K562 (cell line): Measurements from ENCODE around the gene TERT.

Experiments
- CEBPB ChIP-seq: fragments of 450-650 bp; IDR thresholded peaks from 2 replicates; pipeline ENCODE4 v1.6.1; 2016; ENCODE audit warnings: missing genetic modification characterization, missing compliant biosample characterization
- HDAC1 ChIP-seq, 2 experiments: fragments of 450-650 bp; IDR thresholded peaks; 2 replicates each; pipeline ENCODE4 v1.6.1; 2016 to 2017; ENCODE audit warnings: inconsistent platforms in 1 of 2, mild to moderate bottlenecking in 1 of 2, moderate library complexity in 1 of 2
- HNRNPH1 ChIP-seq: fragments of 200-400 bp; formaldehyde crosslinking; optimal IDR thresholded peaks from 2 replicates; pipeline ENCODE3; 2017; ENCODE audit warnings: low read depth, mild to moderate bottlenecking, low read length, moderate library complexity
- MEF2D ChIP-seq: conservative IDR thresholded peaks from 2 replicates; pipeline ENCODE4 v1.6.1; 2016; ENCODE audit warnings: low read depth, missing genetic modification characterization, missing compliant biosample characterization
- MTF1 ChIP-seq: fragments of 250-450 bp; sonication (Bioruptor Pico); IDR thresholded peaks from 2 replicates; pipeline ENCODE4 v1.9.0; 2021; ENCODE audit warnings: moderate library complexity, mild to moderate bottlenecking, inconsistent platforms, borderline replicate concordance
- NFYB ChIP-seq: IDR thresholded peaks from 2 replicates; pipeline ENCODE4 v1.6.1; 2011; ENCODE audit warnings: mild to moderate bottlenecking, moderate library complexity; ENCODE audit not compliant: insufficient read length; ENCODE audit errors: extremely low read depth
- OTX1 ChIP-seq: fragments of 450-650 bp; formaldehyde crosslinking; IDR thresholded peaks from 2 replicates; pipeline ENCODE4 v1.4.0; 2022; ENCODE audit warnings: mild to moderate bottlenecking
- POLR2AphosphoS5 ChIP-seq: IDR thresholded peaks from 2 replicates; pipeline ENCODE4 v1.6.1; 2011; ENCODE audit warnings: mild to moderate bottlenecking, low read depth, low read length, moderate library complexity; ENCODE audit not compliant: control insufficient read depth, insufficient read depth
- SIN3A ChIP-seq, 2 experiments: fragments of 150-350 bp in 1 of 2; IDR thresholded peaks; 2 replicates each; pipeline ENCODE4 v1.6.1; 2011 to 2016; ENCODE audit warnings: borderline replicate concordance in 2 of 2, low read depth in 2 of 2, low read length in 2 of 2, mild to moderate bottlenecking in 2 of 2, moderate library complexity in 2 of 2; ENCODE audit not compliant: control insufficient read depth in 1 of 2
- TF ChIP-seq, protein P1 (sequence below): IDR thresholded peaks from 2 replicates; pipeline ENCODE4 v1.6.1; 2012; ENCODE audit warnings: low read depth, low read length, improper control_type of control experiment, borderline replicate concordance
- TF ChIP-seq, protein P2 (sequence below): fragments of 250-450 bp; sonication (Bioruptor Pico); IDR thresholded peaks from 2 replicates; pipeline ENCODE4 v1.6.1; 2021; ENCODE audit warnings: mild to moderate bottlenecking

DNA sequence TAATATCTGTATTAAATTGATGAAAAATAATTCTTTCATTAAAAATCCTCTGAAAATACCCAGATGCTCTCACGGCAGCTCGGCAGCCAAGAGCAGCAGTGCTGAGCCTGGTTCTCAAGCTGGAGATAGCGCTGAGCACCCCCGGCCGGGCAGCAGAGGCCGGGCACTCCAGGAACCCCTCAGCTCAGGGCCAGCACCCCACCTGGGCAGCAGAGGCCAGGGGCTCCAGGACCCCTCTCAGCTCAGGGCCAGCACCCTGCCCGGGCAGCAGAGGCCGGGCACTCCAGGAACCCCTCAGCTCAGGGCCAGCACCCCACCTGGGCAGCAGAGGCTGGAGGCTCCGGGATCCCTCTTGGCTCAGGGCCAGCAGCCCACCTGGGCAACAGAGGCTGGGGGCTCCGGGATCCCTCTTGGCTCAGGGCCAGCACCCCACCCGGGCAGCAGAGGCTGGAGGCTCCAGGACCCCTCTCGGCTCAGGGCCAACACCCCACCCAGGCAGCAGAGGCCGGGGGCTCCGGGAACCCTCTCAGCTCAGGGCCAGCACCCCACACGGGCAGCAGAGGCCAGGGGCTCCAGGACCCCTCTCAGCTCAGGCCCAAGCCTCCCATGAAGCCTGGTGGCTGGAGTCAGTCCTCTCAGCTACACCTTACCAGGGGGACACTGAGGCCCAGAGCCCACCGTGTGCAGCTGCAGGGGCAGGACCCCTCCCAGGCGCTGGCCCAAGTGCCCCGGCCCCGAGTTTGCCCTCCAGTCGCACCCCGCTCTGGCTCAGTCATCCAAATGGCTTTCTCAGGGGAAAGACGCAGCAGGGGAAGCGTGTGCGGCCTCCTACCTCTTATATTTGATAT lies 28.3 kb upstream of the TERT start:
- no peak for TF ChIP-seq HNRNPH1
- TF ChIP-seq, protein P1, sequence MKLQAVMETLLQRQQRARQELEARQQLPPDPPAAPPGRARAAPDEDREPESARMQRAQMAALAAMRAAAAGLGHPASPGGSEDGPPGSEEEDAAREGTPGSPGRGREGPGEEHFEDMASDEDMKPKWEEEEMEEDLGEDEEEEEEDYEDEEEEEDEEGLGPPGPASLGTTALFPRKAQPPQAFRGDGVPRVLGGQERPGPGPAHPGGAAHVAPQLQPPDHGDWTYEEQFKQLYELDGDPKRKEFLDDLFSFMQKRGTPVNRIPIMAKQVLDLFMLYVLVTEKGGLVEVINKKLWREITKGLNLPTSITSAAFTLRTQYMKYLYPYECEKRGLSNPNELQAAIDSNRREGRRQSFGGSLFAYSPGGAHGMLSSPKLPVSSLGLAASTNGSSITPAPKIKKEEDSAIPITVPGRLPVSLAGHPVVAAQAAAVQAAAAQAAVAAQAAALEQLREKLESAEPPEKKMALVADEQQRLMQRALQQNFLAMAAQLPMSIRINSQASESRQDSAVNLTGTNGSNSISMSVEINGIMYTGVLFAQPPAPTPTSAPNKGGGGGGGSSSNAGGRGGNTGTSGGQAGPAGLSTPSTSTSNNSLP, result no peak
- TF ChIP-seq, protein P2, sequence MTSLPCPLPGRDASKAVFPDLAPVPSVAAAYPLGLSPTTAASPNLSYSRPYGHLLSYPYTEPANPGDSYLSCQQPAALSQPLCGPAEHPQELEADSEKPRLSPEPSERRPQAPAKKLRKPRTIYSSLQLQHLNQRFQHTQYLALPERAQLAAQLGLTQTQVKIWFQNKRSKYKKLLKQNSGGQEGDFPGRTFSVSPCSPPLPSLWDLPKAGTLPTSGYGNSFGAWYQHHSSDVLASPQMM (CRISPR knock-in tag), result no peak
- no peak for TF ChIP-seq CEBPB
- no peak for TF ChIP-seq NFYB
- TF ChIP-seq MTF1, result no peak
- TF ChIP-seq MEF2D (tag), result no peak
- no peak for TF ChIP-seq HDAC1 (IDR thresholded peaks at IDR 0.05)
- no peak for TF ChIP-seq POLR2AphosphoS5
- no peak for TF ChIP-seq OTX1 (CRISPR knock-in tag)
- no peak for TF ChIP-seq SIN3A (IDR thresholded peaks at IDR 0.05; ENCODE audit: borderline replicate concordance in 2 of 2, control insufficient read depth in 1 of 2, low read depth in 2 of 2, low read length in 2 of 2)
